GM12878 (cell line): ENCODE data around the gene VARS2. TPM values are rescaled to one million over a fixed set of nuclear protein-coding genes. Genes with fewer than 3 reads are reported as not detected.

Source experiments
- ASH2L ChIP-seq: fragments of 300-600, 200-600 bp; sonication (generic); IDR thresholded peaks from 2 replicates; pipeline ENCODE4 v1.6.1; 2017; ENCODE audit warnings: low read depth, mild to moderate bottlenecking, borderline replicate concordance
- ATF2 ChIP-seq: IDR thresholded peaks from 2 replicates; pipeline ENCODE4 v1.6.1; 2012; ENCODE audit warnings: low read length, inconsistent platforms
- BHLHE40 ChIP-seq, 2 experiments: fragments of 450-650 bp in 1 of 2; IDR thresholded peaks; 2 replicates each; pipeline ENCODE4 v1.6.1; 2011 to 2017; ENCODE audit warnings: low read depth in 2 of 2, borderline replicate concordance in 1 of 2, improper control_type of control experiment in 1 of 2, low read length in 1 of 2, mild to moderate bottlenecking in 1 of 2
- CBX5 ChIP-seq: sonication (generic); IDR thresholded peaks from 2 replicates; pipeline ENCODE4 v1.6.1; 2016; ENCODE audit warnings: low read depth, moderate library complexity, mild to moderate bottlenecking, inconsistent platforms
- E2F4 ChIP-seq: IDR thresholded peaks from 2 replicates; pipeline ENCODE4 v1.6.1; 2012; ENCODE audit warnings: low read depth, low read length, improper control_type of control experiment
- ELK1 ChIP-seq: IDR thresholded peaks from 2 replicates; pipeline ENCODE4 v1.6.1; 2012; ENCODE audit warnings: low read depth, low read length, improper control_type of control experiment
- KDM1A ChIP-seq: fragments of 200-600 bp; sonication (generic); IDR thresholded peaks from 2 replicates; pipeline ENCODE4 v1.6.1; 2016; ENCODE audit warnings: borderline replicate concordance
- KLF5 ChIP-seq: fragments of 450-650 bp; IDR thresholded peaks from 2 replicates; pipeline ENCODE4 v1.6.1; 2014; ENCODE audit warnings: mild to moderate bottlenecking; ENCODE audit not compliant: partially characterized antibody
- MEF2B ChIP-seq: fragments of 450-650 bp; IDR thresholded peaks from 2 replicates; pipeline ENCODE4 v1.6.1; 2018; ENCODE audit warnings: mild to moderate bottlenecking, moderate library complexity; ENCODE audit not compliant: partially characterized antibody, poor library complexity, severe bottlenecking
- NR2C1 ChIP-seq: fragments of 450-650 bp; IDR thresholded peaks from 2 replicates; pipeline ENCODE4 v1.6.1; 2017; ENCODE audit warnings: antibody characterized with exemption, mild to moderate bottlenecking, moderate library complexity
- PML ChIP-seq: IDR thresholded peaks from 2 replicates; pipeline ENCODE4 v1.6.1; 2012; ENCODE audit warnings: low read length, inconsistent platforms
- POLR2AphosphoS5 ChIP-seq: IDR thresholded peaks from 2 replicates; pipeline ENCODE4 v1.6.1; 2011; ENCODE audit warnings: mild to moderate bottlenecking, low read length, inconsistent platforms
- POU2F2 ChIP-seq: IDR thresholded peaks from 3 replicates; pipeline ENCODE4 v1.6.1; 2011; ENCODE audit warnings: low read depth, mild to moderate bottlenecking, low read length, borderline replicate concordance
- SMAD5 ChIP-seq: IDR thresholded peaks from 2 replicates; pipeline ENCODE4 v1.6.1; 2016; ENCODE audit warnings: antibody characterized with exemption, low read depth
- TAF1 ChIP-seq: IDR thresholded peaks from 2 replicates; pipeline ENCODE4 v1.6.1; 2011; ENCODE audit warnings: mild to moderate bottlenecking, low read depth, low read length, borderline replicate concordance
- USF1 ChIP-seq: IDR thresholded peaks from 2 replicates; pipeline ENCODE4 v1.6.1; 2011; ENCODE audit warnings: borderline replicate concordance, low read depth, mild to moderate bottlenecking, moderate library complexity, mixed read lengths, low read length; ENCODE audit not compliant: insufficient read depth; ENCODE audit errors: extremely low read length
- ZBTB33 ChIP-seq: fragments of 450-650 bp; IDR thresholded peaks from 2 replicates; pipeline ENCODE4 v1.6.1; 2017; ENCODE audit warnings: mild to moderate bottlenecking
- ZNF687 ChIP-seq: fragments of 450-650 bp; IDR thresholded peaks from 2 replicates; pipeline ENCODE4 v1.6.1; 2017; ENCODE audit warnings: mild to moderate bottlenecking, moderate library complexity
- polyA plus RNA-seq, 11 experiments: library from polyadenylated mRNA; depleted of rRNA in 4 of 11; unstranded in 6 of 11; stranded (reverse) in 5 of 11; fragments of >200 nt; fragmentation: Nextera tagmentation in 4 of 11; fragmentation: Illumina TruSeq in 1 of 11; extraction: Ambion mirVana in 4 of 11; extraction: Trizol in 1 of 11; gene quantifications; 1 replicate in 1 of 11; 2 replicates in 10 of 11; pipeline versions ENCODE4 v1.2.1 to v1.2.3, GENCODE V29; 2011 to 2016; ENCODE audit warnings: inconsistent platforms in 2 of 11, missing spikeins in 2 of 11, low read depth in 1 of 11
- total RNA-seq, 4 experiments: library from RNA; depleted of rRNA in 3 of 4; stranded (reverse); fragments of >200 nt in 3 of 4; fragmentation: Illumina TruSeq in 1 of 4; extraction: Trizol in 1 of 4; gene quantifications; 2 replicates each; pipeline versions ENCODE4 v1.2.1 to v1.2.3, GENCODE V29; 2013 to 2021

Gene VARS2
- total and polyA plus RNA-seq, 10 of the 15 experiments (the other 5 are each of a cell fraction or from before 2014, with no cell fraction given): 3.8 to 70.7 (median 49.1) TPM

- TF ChIP-seq ZNF687 (no peak), POLR2AphosphoS5 (no peak), MEF2B (peak; percentile 71), ATF2 (no peak; the same call in 1 of the 2 replicates), ZBTB33 (no peak), NR2C1 (no peak), ASH2L (no peak), KDM1A (no peak), ELK1 (no peak), TAF1 (no peak), USF1 (no peak), SMAD5 (no peak), BHLHE40 (IDR thresholded peaks at IDR 0.05; ENCODE audit: borderline replicate concordance in 1 of 2, low read depth in 2 of 2, low read length in 1 of 2) (0 out of 4 replicates have a peak, but pooled peaks of 1 of the 2 experiments have one; percentile 41), PML (no peak), CBX5 (no peak; the same call in 1 of the 2 replicates), KLF5 (no peak), E2F4 (no peak), POU2F2 (0 out of 3 replicates have a peak, but pooled peaks have one; percentile 49)
Observed at GRCh38 chr6:30877419-30878262, 36.4 kb upstream of the VARS2 start (continued).
